ENCODE data around the gene GTF3C4.

DNA sequence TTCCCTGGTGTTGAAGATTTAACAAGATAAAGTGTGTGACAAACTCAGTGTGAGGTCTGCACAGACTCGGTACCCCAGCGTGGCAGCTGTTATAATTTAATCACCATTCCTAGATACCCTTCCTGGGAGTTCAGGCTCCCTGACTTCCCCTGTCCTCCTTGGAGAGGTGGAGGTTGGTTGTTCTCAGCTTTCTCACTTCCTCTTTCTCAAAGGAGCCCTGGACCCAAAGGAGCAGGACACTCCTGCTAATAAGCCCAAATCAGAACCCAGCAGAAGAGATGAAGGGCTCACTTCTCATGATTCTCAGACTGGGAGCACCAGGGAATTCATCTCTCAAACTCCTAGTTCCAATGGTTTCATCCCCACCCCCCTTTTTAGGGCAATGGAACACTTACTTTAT, 58.2 kb downstream of the GTF3C4 start:
- TF ChIP-seq, protein P1, sequence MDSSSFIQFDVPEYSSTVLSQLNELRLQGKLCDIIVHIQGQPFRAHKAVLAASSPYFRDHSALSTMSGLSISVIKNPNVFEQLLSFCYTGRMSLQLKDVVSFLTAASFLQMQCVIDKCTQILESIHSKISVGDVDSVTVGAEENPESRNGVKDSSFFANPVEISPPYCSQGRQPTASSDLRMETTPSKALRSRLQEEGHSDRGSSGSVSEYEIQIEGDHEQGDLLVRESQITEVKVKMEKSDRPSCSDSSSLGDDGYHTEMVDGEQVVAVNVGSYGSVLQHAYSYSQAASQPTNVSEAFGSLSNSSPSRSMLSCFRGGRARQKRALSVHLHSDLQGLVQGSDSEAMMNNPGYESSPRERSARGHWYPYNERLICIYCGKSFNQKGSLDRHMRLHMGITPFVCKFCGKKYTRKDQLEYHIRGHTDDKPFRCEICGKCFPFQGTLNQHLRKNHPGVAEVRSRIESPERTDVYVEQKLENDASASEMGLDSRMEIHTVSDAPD (CRISPR knock-in tag; IDR thresholded peaks at IDR 0.05), result no peak
- no peak for TF ChIP-seq POLR2AphosphoS2 (IDR thresholded peaks at IDR 0.05; ENCODE audit: low read depth, low read length)
- TF ChIP-seq ZNF816 (CRISPR knock-in tag; IDR thresholded peaks at IDR 0.05; ENCODE audit: borderline replicate concordance), result no peak
- TF ChIP-seq, protein P2, sequence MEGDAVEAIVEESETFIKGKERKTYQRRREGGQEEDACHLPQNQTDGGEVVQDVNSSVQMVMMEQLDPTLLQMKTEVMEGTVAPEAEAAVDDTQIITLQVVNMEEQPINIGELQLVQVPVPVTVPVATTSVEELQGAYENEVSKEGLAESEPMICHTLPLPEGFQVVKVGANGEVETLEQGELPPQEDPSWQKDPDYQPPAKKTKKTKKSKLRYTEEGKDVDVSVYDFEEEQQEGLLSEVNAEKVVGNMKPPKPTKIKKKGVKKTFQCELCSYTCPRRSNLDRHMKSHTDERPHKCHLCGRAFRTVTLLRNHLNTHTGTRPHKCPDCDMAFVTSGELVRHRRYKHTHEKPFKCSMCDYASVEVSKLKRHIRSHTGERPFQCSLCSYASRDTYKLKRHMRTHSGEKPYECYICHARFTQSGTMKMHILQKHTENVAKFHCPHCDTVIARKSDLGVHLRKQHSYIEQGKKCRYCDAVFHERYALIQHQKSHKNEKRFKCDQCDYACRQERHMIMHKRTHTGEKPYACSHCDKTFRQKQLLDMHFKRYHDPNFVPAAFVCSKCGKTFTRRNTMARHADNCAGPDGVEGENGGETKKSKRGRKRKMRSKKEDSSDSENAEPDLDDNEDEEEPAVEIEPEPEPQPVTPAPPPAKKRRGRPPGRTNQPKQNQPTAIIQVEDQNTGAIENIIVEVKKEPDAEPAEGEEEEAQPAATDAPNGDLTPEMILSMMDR (CRISPR knock-in tag; IDR thresholded peaks at IDR 0.05), result no peak
- no peak for TF ChIP-seq RNF2 (conservative IDR thresholded peaks at IDR 0.05; ENCODE audit: low read depth)
- TF ChIP-seq POLR2A (IDR thresholded peaks at IDR 0.05; ENCODE audit: insufficient read depth in 1 of 2, low read depth in 2 of 2, low read length in 2 of 2), result no peak
- TF ChIP-seq RFX3 (CRISPR knock-in tag; IDR thresholded peaks at IDR 0.05), result no peak
- no peak for TF ChIP-seq FOXP1 (IDR thresholded peaks at IDR 0.05)
- no peak for TF ChIP-seq FOXP1 (CRISPR knock-in tag; IDR thresholded peaks at IDR 0.05)
- TF ChIP-seq ZNF263 (CRISPR knock-in tag; IDR thresholded peaks at IDR 0.05), result no peak
- TF ChIP-seq ASH2L (IDR thresholded peaks at IDR 0.05; ENCODE audit: insufficient read length, low read depth, low read length), result no peak
- TF ChIP-seq ZNF792 (CRISPR knock-in tag; IDR thresholded peaks at IDR 0.05), result no peak
- no peak for TF ChIP-seq CREM (IDR thresholded peaks at IDR 0.05)
- TF ChIP-seq CREM (CRISPR knock-in tag; IDR thresholded peaks at IDR 0.05), result no peak
- TF ChIP-seq, protein P3, sequence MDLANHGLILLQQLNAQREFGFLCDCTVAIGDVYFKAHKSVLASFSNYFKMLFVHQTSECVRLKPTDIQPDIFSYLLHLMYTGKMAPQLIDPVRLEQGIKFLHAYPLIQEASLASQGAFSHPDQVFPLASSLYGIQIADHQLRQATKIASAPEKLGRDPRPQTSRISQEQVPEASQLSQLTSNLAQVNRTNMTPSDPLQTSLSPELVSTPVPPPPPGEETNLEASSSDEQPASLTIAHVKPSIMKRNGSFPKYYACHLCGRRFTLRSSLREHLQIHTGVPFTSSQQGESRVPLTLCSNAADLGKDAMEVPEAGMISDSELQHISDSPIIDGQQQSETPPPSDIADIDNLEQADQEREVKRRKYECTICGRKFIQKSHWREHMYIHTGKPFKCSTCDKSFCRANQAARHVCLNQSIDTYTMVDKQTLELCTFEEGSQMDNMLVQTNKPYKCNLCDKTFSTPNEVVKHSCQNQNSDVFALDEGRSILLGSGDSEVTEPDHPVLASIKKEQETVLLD (CRISPR knock-in tag; IDR thresholded peaks at IDR 0.05; ENCODE audit: low read depth), result no peak
- TF ChIP-seq MAFF (IDR thresholded peaks at IDR 0.05; ENCODE audit: low read depth, low read length), result no peak
